WTC11 (cell line): ENCODE data around the gene RHOT2. TPM values are rescaled to one million over a fixed set of nuclear protein-coding genes. Genes with fewer than 3 reads are reported as not detected.

ENCODE experiments used
- ATAC-seq: fragments of 200-7000 bp; cut with Tn5 transposase; 2 replicates; pipeline ENCODE4 v1.10.0; 2021; ENCODE audit warnings: mild to moderate bottlenecking, moderate library complexity
- CTCF ChIA-PET: fragments of 300-600 bp; sonication (Branson Sonifier 250); formaldehyde crosslinking; loops from one replicate; lab custom pipeline; 2021; ENCODE audit warnings: antibody characterized with exemption; lab: Charles Lee
- POLR2A ChIA-PET: fragments of 350-600 bp; sonication (Branson Sonifier 250); formaldehyde crosslinking; loops from one replicate; lab custom pipeline; 2021; ENCODE audit warnings: antibody characterized with exemption; lab: Charles Lee
- DNase-seq: peaks from one replicate; pipeline ENCODE4 v3.0.0; 2021; ENCODE audit warnings: low spot score
- H3K27ac Mint-ChIP-seq: 2 replicates; pipeline ENCODE4 v1.8.0; 2021; ENCODE audit warnings: mixed read lengths
- H3K27me3 Mint-ChIP-seq: 2 replicates; pipeline ENCODE4 v1.8.0; 2021; ENCODE audit warnings: low read depth, mild to moderate bottlenecking, moderate library complexity, mixed read lengths
- H3K36me3 Mint-ChIP-seq: 2 replicates; pipeline ENCODE4 v1.8.0; 2021; ENCODE audit warnings: mixed read lengths
- H3K4me1 Mint-ChIP-seq: 2 replicates; pipeline ENCODE4 v1.8.0; 2022; ENCODE audit warnings: mixed read lengths
- H3K4me3 Mint-ChIP-seq: 2 replicates; pipeline ENCODE4 v1.8.0; 2021; ENCODE audit warnings: mild to moderate bottlenecking, moderate library complexity, mixed read lengths
- H3K9me3 Mint-ChIP-seq: 2 replicates; pipeline ENCODE4 v1.8.0; 2021; ENCODE audit warnings: mixed read lengths
- ATF1 ChIP-seq: sonication (generic); formaldehyde crosslinking; IDR thresholded peaks from 2 replicates; pipeline ENCODE4 v1.8.1; 2023; ENCODE audit warnings: mild to moderate bottlenecking, moderate library complexity, missing genetic modification reagents
- CREM ChIP-seq: sonication (generic); formaldehyde crosslinking; IDR thresholded peaks from 2 replicates; pipeline ENCODE4 v1.8.1; 2022; ENCODE audit warnings: mild to moderate bottlenecking, missing genetic modification reagents, moderate library complexity
- ETV6 ChIP-seq: sonication (generic); formaldehyde crosslinking; IDR thresholded peaks from 2 replicates; pipeline ENCODE4 v1.8.1; 2022; ENCODE audit warnings: mild to moderate bottlenecking, missing genetic modification reagents
- FOXK1 ChIP-seq: sonication (generic); formaldehyde crosslinking; IDR thresholded peaks from 2 replicates; pipeline ENCODE4 v1.8.0; 2022; ENCODE audit warnings: mild to moderate bottlenecking, moderate library complexity, missing genetic modification reagents
- NFYB ChIP-seq: sonication (generic); formaldehyde crosslinking; conservative IDR thresholded peaks from 2 replicates; pipeline ENCODE4 v1.8.0; 2022; ENCODE audit warnings: low read depth, missing genetic modification reagents
- NR1H2 ChIP-seq: sonication (generic); formaldehyde crosslinking; IDR thresholded peaks from 2 replicates; pipeline ENCODE4 v1.9.0; 2021; ENCODE audit warnings: mild to moderate bottlenecking, moderate library complexity, missing genetic modification reagents
- SMAD3 ChIP-seq: sonication (generic); formaldehyde crosslinking; IDR thresholded peaks from 2 replicates; pipeline ENCODE4 v1.8.0; 2022; ENCODE audit warnings: missing genetic modification reagents, mild to moderate bottlenecking, borderline replicate concordance
- SMAD4 ChIP-seq: sonication (generic); formaldehyde crosslinking; IDR thresholded peaks from 2 replicates; pipeline ENCODE4 v1.8.0; 2022; ENCODE audit warnings: mild to moderate bottlenecking, missing genetic modification reagents
- USF2 ChIP-seq: sonication (generic); formaldehyde crosslinking; IDR thresholded peaks from 2 replicates; pipeline ENCODE4 v1.8.1; 2023; ENCODE audit warnings: mild to moderate bottlenecking, missing genetic modification reagents, moderate library complexity
- ZMAT4 ChIP-seq: fragments of 250-450 bp; sonication (Bioruptor Pico); IDR thresholded peaks from 2 replicates; pipeline ENCODE4 v1.9.0; 2021; ENCODE audit warnings: mild to moderate bottlenecking
- ZNF219 ChIP-seq: sonication (generic); formaldehyde crosslinking; IDR thresholded peaks from 2 replicates; pipeline ENCODE4 v1.8.0; 2023; ENCODE audit warnings: missing genetic modification reagents, mild to moderate bottlenecking, borderline replicate concordance
- ZNF317 ChIP-seq: sonication (generic); formaldehyde crosslinking; IDR thresholded peaks from 2 replicates; pipeline ENCODE4 v1.8.1; 2023; ENCODE audit warnings: low read depth, mild to moderate bottlenecking, moderate library complexity, missing genetic modification reagents, borderline replicate concordance
- ZNF425 ChIP-seq: fragments of 250-450 bp; sonication (Bioruptor Pico); conservative IDR thresholded peaks from 2 replicates; pipeline ENCODE4 v1.9.0; 2021; ENCODE audit warnings: mild to moderate bottlenecking
- total RNA-seq: library from RNA; stranded (reverse); gene quantifications from 3 replicates; pipeline ENCODE4 v1.2.3, GENCODE V29; 2021
- TF ChIP-seq, protein P1 (sequence below): sonication (generic); formaldehyde crosslinking; IDR thresholded peaks from 2 replicates; pipeline ENCODE4 v1.8.0; 2022; ENCODE audit warnings: mild to moderate bottlenecking, missing genetic modification reagents
- TF ChIP-seq, protein P2 (sequence below): sonication (generic); formaldehyde crosslinking; IDR thresholded peaks from 2 replicates; pipeline ENCODE4 v1.8.0; 2022; ENCODE audit warnings: missing genetic modification reagents
- TF ChIP-seq, protein P3 (sequence below): sonication (generic); formaldehyde crosslinking; IDR thresholded peaks from 2 replicates; pipeline ENCODE4 v1.8.1; 2023; ENCODE audit warnings: mild to moderate bottlenecking, missing genetic modification reagents
- TF ChIP-seq, protein P4 (sequence below): fragments of 250-450 bp; sonication (Bioruptor Pico); IDR thresholded peaks from 2 replicates; pipeline ENCODE4 v1.9.0; 2021; ENCODE audit warnings: moderate library complexity, mild to moderate bottlenecking, inconsistent platforms, borderline replicate concordance

The RHOT2 gene
- total RNA-seq, 1 experiment from 2014 or later, result 285 TPM

- TF ChIP-seq, protein P1, sequence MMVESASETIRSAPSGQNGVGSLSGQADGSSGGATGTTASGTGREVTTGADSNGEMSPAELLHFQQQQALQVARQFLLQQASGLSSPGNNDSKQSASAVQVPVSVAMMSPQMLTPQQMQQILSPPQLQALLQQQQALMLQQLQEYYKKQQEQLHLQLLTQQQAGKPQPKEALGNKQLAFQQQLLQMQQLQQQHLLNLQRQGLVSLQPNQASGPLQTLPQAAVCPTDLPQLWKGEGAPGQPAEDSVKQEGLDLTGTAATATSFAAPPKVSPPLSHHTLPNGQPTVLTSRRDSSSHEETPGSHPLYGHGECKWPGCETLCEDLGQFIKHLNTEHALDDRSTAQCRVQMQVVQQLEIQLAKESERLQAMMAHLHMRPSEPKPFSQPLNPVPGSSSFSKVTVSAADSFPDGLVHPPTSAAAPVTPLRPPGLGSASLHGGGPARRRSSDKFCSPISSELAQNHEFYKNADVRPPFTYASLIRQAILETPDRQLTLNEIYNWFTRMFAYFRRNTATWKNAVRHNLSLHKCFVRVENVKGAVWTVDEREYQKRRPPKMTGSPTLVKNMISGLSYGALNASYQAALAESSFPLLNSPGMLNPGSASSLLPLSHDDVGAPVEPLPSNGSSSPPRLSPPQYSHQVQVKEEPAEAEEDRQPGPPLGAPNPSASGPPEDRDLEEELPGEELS (CRISPR knock-in tag), result no peak
- TF ChIP-seq CREM (CRISPR knock-in tag) (no peak), ZNF317 (CRISPR knock-in tag) (no peak), ATF1 (CRISPR knock-in tag) (no peak), NR1H2 (CRISPR knock-in tag) (no peak), SMAD4 (CRISPR knock-in tag) (no peak), USF2 (CRISPR knock-in tag) (no peak), ZNF425 (CRISPR knock-in tag) (no peak)
- TF ChIP-seq, protein P2, sequence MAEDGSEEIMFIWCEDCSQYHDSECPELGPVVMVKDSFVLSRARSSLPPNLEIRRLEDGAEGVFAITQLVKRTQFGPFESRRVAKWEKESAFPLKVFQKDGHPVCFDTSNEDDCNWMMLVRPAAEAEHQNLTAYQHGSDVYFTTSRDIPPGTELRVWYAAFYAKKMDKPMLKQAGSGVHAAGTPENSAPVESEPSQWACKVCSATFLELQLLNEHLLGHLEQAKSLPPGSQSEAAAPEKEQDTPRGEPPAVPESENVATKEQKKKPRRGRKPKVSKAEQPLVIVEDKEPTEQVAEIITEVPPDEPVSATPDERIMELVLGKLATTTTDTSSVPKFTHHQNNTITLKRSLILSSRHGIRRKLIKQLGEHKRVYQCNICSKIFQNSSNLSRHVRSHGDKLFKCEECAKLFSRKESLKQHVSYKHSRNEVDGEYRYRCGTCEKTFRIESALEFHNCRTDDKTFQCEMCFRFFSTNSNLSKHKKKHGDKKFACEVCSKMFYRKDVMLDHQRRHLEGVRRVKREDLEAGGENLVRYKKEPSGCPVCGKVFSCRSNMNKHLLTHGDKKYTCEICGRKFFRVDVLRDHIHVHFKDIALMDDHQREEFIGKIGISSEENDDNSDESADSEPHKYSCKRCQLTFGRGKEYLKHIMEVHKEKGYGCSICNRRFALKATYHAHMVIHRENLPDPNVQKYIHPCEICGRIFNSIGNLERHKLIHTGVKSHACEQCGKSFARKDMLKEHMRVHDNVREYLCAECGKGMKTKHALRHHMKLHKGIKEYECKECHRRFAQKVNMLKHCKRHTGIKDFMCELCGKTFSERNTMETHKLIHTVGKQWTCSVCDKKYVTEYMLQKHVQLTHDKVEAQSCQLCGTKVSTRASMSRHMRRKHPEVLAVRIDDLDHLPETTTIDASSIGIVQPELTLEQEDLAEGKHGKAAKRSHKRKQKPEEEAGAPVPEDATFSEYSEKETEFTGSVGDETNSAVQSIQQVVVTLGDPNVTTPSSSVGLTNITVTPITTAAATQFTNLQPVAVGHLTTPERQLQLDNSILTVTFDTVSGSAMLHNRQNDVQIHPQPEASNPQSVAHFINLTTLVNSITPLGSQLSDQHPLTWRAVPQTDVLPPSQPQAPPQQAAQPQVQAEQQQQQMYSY (CRISPR knock-in tag), result no peak
- TF ChIP-seq, all 79 proteins: peak for 0
Measured at GRCh38 chr16:702341-702740, 34.4 kb downstream of the RHOT2 start (continued).

- Mint-ChIP-seq H3K4me3 (no peak overlapping the region), H3K27me3 (peaks cover 87% of the 10 kb centered on the region), H3K27ac (no peak overlapping the region), H3K9me3 (no peaks in the 10 kb centered on the region), H3K36me3 (no peaks in the 10 kb centered on the region), H3K4me1 (no peaks in the 10 kb centered on the region)
- ChIA-PET CTCF (interaction anchor here (0.9 to 4.5 kb wide), 5 partner anchors 8 to 281 kb away, joined by 3 to 25 read pairs (median 6); partner anchors contain the start of genes ANTKMT and METRN), POLR2A (no interaction called here)
- DNase-seq (no peak), ATAC-seq (no peak)
- TF ChIP-seq, protein P3, sequence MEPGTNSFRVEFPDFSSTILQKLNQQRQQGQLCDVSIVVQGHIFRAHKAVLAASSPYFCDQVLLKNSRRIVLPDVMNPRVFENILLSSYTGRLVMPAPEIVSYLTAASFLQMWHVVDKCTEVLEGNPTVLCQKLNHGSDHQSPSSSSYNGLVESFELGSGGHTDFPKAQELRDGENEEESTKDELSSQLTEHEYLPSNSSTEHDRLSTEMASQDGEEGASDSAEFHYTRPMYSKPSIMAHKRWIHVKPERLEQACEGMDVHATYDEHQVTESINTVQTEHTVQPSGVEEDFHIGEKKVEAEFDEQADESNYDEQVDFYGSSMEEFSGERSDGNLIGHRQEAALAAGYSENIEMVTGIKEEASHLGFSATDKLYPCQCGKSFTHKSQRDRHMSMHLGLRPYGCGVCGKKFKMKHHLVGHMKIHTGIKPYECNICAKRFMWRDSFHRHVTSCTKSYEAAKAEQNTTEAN (CRISPR knock-in tag), result no peak
- TF ChIP-seq ZNF219 (CRISPR knock-in tag) (no peak), SMAD3 (no peak), ETV6 (CRISPR knock-in tag) (no peak), FOXK1 (CRISPR knock-in tag) (no peak), ZMAT4 (CRISPR knock-in tag) (no peak), NFYB (CRISPR knock-in tag) (no peak)
- TF ChIP-seq, protein P4, sequence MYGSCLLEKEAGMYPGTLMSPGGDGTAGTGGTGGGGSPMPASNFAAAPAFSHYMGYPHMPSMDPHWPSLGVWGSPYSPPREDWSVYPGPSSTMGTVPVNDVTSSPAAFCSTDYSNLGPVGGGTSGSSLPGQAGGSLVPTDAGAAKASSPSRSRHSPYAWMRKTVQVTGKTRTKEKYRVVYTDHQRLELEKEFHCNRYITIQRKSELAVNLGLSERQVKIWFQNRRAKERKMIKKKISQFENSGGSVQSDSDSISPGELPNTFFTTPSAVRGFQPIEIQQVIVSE (CRISPR knock-in tag), result no peak
Measured at GRCh38 chr16:703406-703805, 35.5 kb downstream of the RHOT2 start.
